Ishikawa (cell line): Measurements from ENCODE around the gene IPO13.

Experiments used
- CEBPB ChIP-seq: IDR thresholded peaks from 2 replicates; pipeline ENCODE4 v1.6.1; 2012
- CREB1 ChIP-seq: IDR thresholded peaks from 2 replicates; pipeline ENCODE4 v1.6.1; 2012; ENCODE audit warnings: low read depth
- EGR1 ChIP-seq: IDR thresholded peaks from 2 replicates; pipeline ENCODE4 v1.6.1; 2012
- EP300 ChIP-seq: IDR thresholded peaks from 2 replicates; pipeline ENCODE4 v1.6.1; 2012; ENCODE audit warnings: borderline replicate concordance
- MAX ChIP-seq: IDR thresholded peaks from 2 replicates; pipeline ENCODE4 v1.6.1; 2012
- NFIC ChIP-seq: IDR thresholded peaks from 2 replicates; pipeline ENCODE4 v1.6.1; 2012
- RAD21 ChIP-seq: IDR thresholded peaks from 2 replicates; pipeline ENCODE4 v1.6.1; 2012; ENCODE audit warnings: low read depth
- REST ChIP-seq: IDR thresholded peaks from 2 replicates; pipeline ENCODE4 v1.6.1; 2012; ENCODE audit warnings: low read depth, mild to moderate bottlenecking
- TAF1 ChIP-seq: IDR thresholded peaks from 2 replicates; pipeline ENCODE4 v1.6.1; 2012; ENCODE audit warnings: low read depth, mild to moderate bottlenecking
- TCF12 ChIP-seq: IDR thresholded peaks from 2 replicates; pipeline ENCODE4 v1.6.1; 2012; ENCODE audit warnings: low read depth
- TEAD4 ChIP-seq: IDR thresholded peaks from 2 replicates; pipeline ENCODE4 v1.6.1; 2012
- YY1 ChIP-seq: IDR thresholded peaks from 2 replicates; pipeline ENCODE4 v1.6.1; 2012; ENCODE audit warnings: low read depth

- no peak for TF ChIP-seq EP300
- no peak for TF ChIP-seq TAF1
- no peak for TF ChIP-seq NFIC
- no peak for TF ChIP-seq CREB1
- TF ChIP-seq TEAD4: no peak
- no peak for TF ChIP-seq TCF12
- TF ChIP-seq MAX: no peak
- TF ChIP-seq REST: no peak
- no peak for TF ChIP-seq EGR1
- TF ChIP-seq RAD21: no peak
- TF ChIP-seq CEBPB: no peak
- TF ChIP-seq YY1: no peak
Measured at GRCh38 chr1:43945674-43946235, 995 bp upstream of the IPO13 start.
